H1 (cell line): ENCODE results near the gene ALDOC. TPM values are rescaled to one million over a fixed set of nuclear protein-coding genes. Genes with fewer than 3 reads are reported as not detected.
A peak's percentile ranks its signal among the peaks of the same experiment; 100 is the strongest.

Experiments
- KDM4A ChIP-seq: IDR thresholded peaks from one replicate; pipeline ENCODE4 v1.7.1; 2012; ENCODE audit warnings: low read depth, mild to moderate bottlenecking, moderate library complexity, low read length, inconsistent platforms; ENCODE audit not compliant: severe bottlenecking
- KDM5A ChIP-seq: fragments of 200-600 bp; IDR thresholded peaks from 2 replicates; pipeline ENCODE4 v1.7.1; 2012; ENCODE audit warnings: mild to moderate bottlenecking, low read length, inconsistent platforms, mixed read lengths
- NRF1 ChIP-seq: IDR thresholded peaks from 2 replicates; pipeline ENCODE4 v1.6.1; 2011; ENCODE audit warnings: mild to moderate bottlenecking, low read depth, low read length, improper control_type of control experiment
- POLR2A ChIP-seq, 2 experiments: IDR thresholded peaks; 1 replicate in 1 of 2; 2 replicates in 1 of 2; pipeline ENCODE4 v1.6.1; 2011; ENCODE audit warnings: low read depth in 2 of 2, low read length in 2 of 2, mild to moderate bottlenecking in 2 of 2; ENCODE audit errors: control extremely low read depth in 1 of 2
- RAD21 ChIP-seq, 2 experiments: IDR thresholded peaks in 1 of 2; conservative IDR thresholded peaks in 1 of 2; 2 replicates each; pipeline ENCODE4 v1.6.1; 2011; ENCODE audit warnings: low read depth in 2 of 2, low read length in 2 of 2, improper control_type of control experiment in 1 of 2, inconsistent platforms in 1 of 2, mild to moderate bottlenecking in 1 of 2, moderate library complexity in 1 of 2
- RNF2 ChIP-seq: fragments of 200-900, 300-1000 bp; sonication (generic); IDR thresholded peaks from 2 replicates; pipeline ENCODE4 v1.7.1; 2016; ENCODE audit warnings: borderline replicate concordance, low read depth, mild to moderate bottlenecking, antibody characterized with exemption, low read length; ENCODE audit not compliant: poor library complexity, severe bottlenecking; ENCODE audit errors: missing control alignments
- SIN3A ChIP-seq, 2 experiments: IDR thresholded peaks in 1 of 2; conservative IDR thresholded peaks in 1 of 2; 2 replicates each; pipeline ENCODE4 v1.6.1; 2011 to 2012; ENCODE audit warnings: low read length in 2 of 2, improper control_type of control experiment in 1 of 2, low read depth in 1 of 2, mild to moderate bottlenecking in 1 of 2
- SP1 ChIP-seq: IDR thresholded peaks from 2 replicates; pipeline ENCODE4 v1.6.1; 2011; ENCODE audit warnings: low read depth, low read length
- TAF1 ChIP-seq: IDR thresholded peaks from 2 replicates; pipeline ENCODE4 v1.6.1; 2011; ENCODE audit warnings: mild to moderate bottlenecking, low read depth, low read length
- TBP ChIP-seq: IDR thresholded peaks from 2 replicates; pipeline ENCODE4 v1.6.1; 2011; ENCODE audit warnings: low read depth, low read length, improper control_type of control experiment
- polyA plus RNA-seq, 7 experiments: library from polyadenylated mRNA; depleted of rRNA in 3 of 7; stranded (reverse) in 5 of 7; unstranded in 2 of 7; fragments of >200 nt in 5 of 7; fragments of 200-250 nt in 2 of 7; gene quantifications; 1 replicate in 5 of 7; 2 replicates in 1 of 7; 4 replicates in 1 of 7; pipeline versions ENCODE4 v1.2.1 to v1.2.3, GENCODE V29; 2011 to 2013; ENCODE audit warnings: missing spikeins in 2 of 7, mixed read lengths in 2 of 7
- total RNA-seq: library from RNA; stranded (reverse); fragmentation: NEBNext Ultra II Directional; extraction: Animal tissue kit (Norgen Biotek cat#: 25700); gene quantifications from 2 replicates; pipeline ENCODE4 v1.2.1, GENCODE V29; 2021

ALDOC gene
- total and polyA plus RNA-seq, 2 of the 8 experiments (the other 6 are each of a cell fraction or from before 2014, with no cell fraction given), result 51.6 to 103 TPM

GRCh38 chr17:28571361-28572122 is 5.2 kb downstream of the ALDOC start, which contains the start of gene PIGS (continued):
- TF ChIP-seq POLR2A (IDR thresholded peaks at IDR 0.05; ENCODE audit: control extremely low read depth in 1 of 2, low read depth in 2 of 2, low read length in 2 of 2), result peak in 1 of 2 experiments; percentile 73; a peak in 2 of 3 replicates
- peak; percentile 87 for TF ChIP-seq TAF1
- TF ChIP-seq KDM5A, result peak; percentile 67
- peak; percentile 67 for TF ChIP-seq KDM4A
- 0 out of 2 replicates have a peak, but pooled peaks have one; percentile 57 for TF ChIP-seq SP1
- no peak for TF ChIP-seq RAD21 (IDR thresholded peaks at IDR 0.05 in 1 of 2, conservative IDR thresholded peaks at IDR 0.05 in 1 of 2; ENCODE audit: low read depth in 2 of 2, low read length in 2 of 2)
- TF ChIP-seq TBP, result peak; percentile 42; the same call in 1 of the 2 replicates
- TF ChIP-seq RNF2, result no peak
- TF ChIP-seq SIN3A (conservative IDR thresholded peaks at IDR 0.05 in 1 of 2, IDR thresholded peaks at IDR 0.05 in 1 of 2; ENCODE audit: low read depth in 1 of 2, low read length in 2 of 2), result peak in 1 of 2 experiments; percentile 31; a peak in 1 of 4 replicates
- TF ChIP-seq NRF1, result no peak
